PFSK-1 (cell line): ENCODE data around the gene LRRTM1.

Experiments
- FOXP2 ChIP-seq: optimal IDR thresholded peaks from 2 replicates; pipeline ENCODE3; 2011; ENCODE audit warnings: borderline replicate concordance, control low read depth, inconsistent platforms; ENCODE audit not compliant: insufficient read depth; ENCODE audit errors: extremely low read length, extremely low read depth
- POLR2AphosphoS5 ChIP-seq: IDR thresholded peaks from 2 replicates; pipeline ENCODE4 v1.6.1; 2012; ENCODE audit warnings: low read depth, mild to moderate bottlenecking, control low read depth, low read length, moderate library complexity
- REST ChIP-seq, 2 experiments: IDR thresholded peaks; 2 replicates each; pipeline versions ENCODE4 v1.6.1 to v1.8.0; 2011 to 2012; ENCODE audit warnings: low read depth in 2 of 2, low read length in 2 of 2, control low read depth in 1 of 2, inconsistent platforms in 1 of 2, mild to moderate bottlenecking in 1 of 2, moderate library complexity in 1 of 2; ENCODE audit not compliant: insufficient read depth in 1 of 2
- SIN3A ChIP-seq: IDR thresholded peaks from 2 replicates; pipeline ENCODE4 v1.6.1; 2012; ENCODE audit warnings: mild to moderate bottlenecking, low read length, moderate library complexity, borderline replicate concordance; ENCODE audit not compliant: insufficient read depth
- TAF1 ChIP-seq: IDR thresholded peaks from 2 replicates; pipeline ENCODE4 v1.6.1; 2012; ENCODE audit warnings: low read length, control low read depth, borderline replicate concordance; ENCODE audit not compliant: insufficient read depth

The LRRTM1 gene

GRCh38 chr2:80340022-80340421 is 35.5 kb upstream of the LRRTM1 start:
- TF ChIP-seq FOXP2 (no peak), SIN3A (no peak), REST (IDR thresholded peaks at IDR 0.05; ENCODE audit: insufficient read depth in 1 of 2, low read depth in 2 of 2, low read length in 2 of 2) (no peak), TAF1 (no peak), POLR2AphosphoS5 (no peak)

DNA sequence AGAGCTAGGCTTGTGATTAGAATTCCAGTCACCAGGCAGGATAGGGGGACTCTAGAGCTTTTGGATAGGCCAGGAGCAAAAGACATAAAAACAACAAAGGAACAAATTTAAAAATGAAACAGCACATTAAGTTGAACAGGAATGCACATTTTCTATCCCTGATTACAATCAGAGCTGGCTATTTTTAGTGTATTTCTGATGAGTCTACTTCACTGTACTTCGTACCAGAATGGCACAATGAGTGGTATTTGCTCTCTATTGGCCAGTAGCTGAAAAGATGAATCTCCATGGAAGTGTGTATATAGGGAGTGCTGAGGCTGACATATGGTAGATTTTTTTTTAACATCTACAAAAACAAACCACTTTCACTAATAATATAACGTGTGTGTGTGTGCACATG is 34.2 kb upstream of the LRRTM1 start:
- no peak for TF ChIP-seq REST (IDR thresholded peaks at IDR 0.05; ENCODE audit: insufficient read depth in 1 of 2, low read depth in 2 of 2, low read length in 2 of 2)
- TF ChIP-seq POLR2AphosphoS5 = no peak
- TF ChIP-seq TAF1 = no peak
- no peak for TF ChIP-seq FOXP2
- TF ChIP-seq SIN3A = no peak

GRCh38 chr2:80335411-80335810 is 30.9 kb upstream of the LRRTM1 start:
- TF ChIP-seq SIN3A = no peak
- no peak for TF ChIP-seq REST (IDR thresholded peaks at IDR 0.05; ENCODE audit: insufficient read depth in 1 of 2, low read depth in 2 of 2, low read length in 2 of 2)
- TF ChIP-seq FOXP2 = no peak
- TF ChIP-seq POLR2AphosphoS5 = no peak
- no peak for TF ChIP-seq TAF1

- no peak for TF ChIP-seq POLR2AphosphoS5
- no peak for TF ChIP-seq TAF1
- TF ChIP-seq FOXP2 = no peak
- no peak for TF ChIP-seq SIN3A
- TF ChIP-seq REST (IDR thresholded peaks at IDR 0.05; ENCODE audit: insufficient read depth in 1 of 2, low read depth in 2 of 2, low read length in 2 of 2) = no peak
These were observed 29.3 kb upstream of the LRRTM1 start for GRCh38 chr2:80333886-80334285.
